Astrocyte of the spinal cord (primary cell): ENCODE data around the gene AKAP6.

Experiments
- DNase-seq: peaks from one replicate; pipeline ENCODE4 v3.0.0; 2011; ENCODE audit warnings: low read depth, low spot score
- H3K4me3 ChIP-seq: 2 replicates; pipeline ENCODE4 v1.5.1; 2011; ENCODE audit warnings: low read depth, mild to moderate bottlenecking, low read length, moderate library complexity
- CTCF ChIP-seq: IDR thresholded peaks from 2 replicates; pipeline ENCODE4 v1.5.1; 2012; ENCODE audit warnings: low read depth, mild to moderate bottlenecking, low read length, inconsistent platforms
- in situ Hi-C: cut with HindIII; loops from 2 replicates; pipeline ENCODE4 v1.10.0; 2017; ENCODE audit warnings: low sequenced_read_pairs

AKAP6 gene

GRCh38 chr14:32719601-32720000 lies 390.5 kb downstream of the AKAP6 start:
- in situ Hi-C loops, result no loop called here
- no peak for DNase-seq

GRCh38 chr14:32720927-32721326 lies 391.8 kb downstream of the AKAP6 start:
- no peak overlapping the region for H3K4me3 ChIP-seq
- in situ Hi-C loops, result no loop called here
- DNase-seq, result no peak
- no peak for TF ChIP-seq CTCF

More at GRCh38 chr14:32719601-32720000, 390.5 kb downstream of the AKAP6 start:
- H3K4me3 ChIP-seq, result no peak overlapping the region
- TF ChIP-seq CTCF, result no peak

GRCh38 chr14:32722631-32723183 lies 393.6 kb downstream of the AKAP6 start:
- in situ Hi-C loops, result no loop called here
- H3K4me3 ChIP-seq, result no peak overlapping the region
- DNase-seq, result no peak
- no peak for TF ChIP-seq CTCF

- in situ Hi-C loops, result no loop called here
- H3K4me3 ChIP-seq, result peak overlapping the region; percentile 27
- DNase-seq, result peak; percentile 92
- no peak for TF ChIP-seq CTCF
These were observed 395.9 kb downstream of the AKAP6 start for GRCh38 chr14:32724867-32725471.

GRCh38 chr14:32726516-32726915 lies 397.4 kb downstream of the AKAP6 start:
- no peak for DNase-seq
- no peak overlapping the region for H3K4me3 ChIP-seq
- in situ Hi-C loops, result no loop called here
- TF ChIP-seq CTCF, result no peak

- in situ Hi-C loops, result no loop called here
These were observed 398.7 kb downstream of the AKAP6 start for GRCh38 chr14:32727832-32728231.

More at GRCh38 chr14:32727832-32728231, 398.7 kb downstream of the AKAP6 start:
- H3K4me3 ChIP-seq, result no peak overlapping the region
- no peak for DNase-seq
- TF ChIP-seq CTCF, result no peak
